ENCODE results near the gene PRKN. TPM values are rescaled to one million over a fixed set of nuclear protein-coding genes. Genes with fewer than 3 reads are reported as not detected.

Gene PRKN
- total and polyA plus RNA-seq, 2 donors (not counting 3 experiments of a cell fraction or from before 2014, with no cell fraction given), result 0.06 TPM; not detected in 1

DNA sequence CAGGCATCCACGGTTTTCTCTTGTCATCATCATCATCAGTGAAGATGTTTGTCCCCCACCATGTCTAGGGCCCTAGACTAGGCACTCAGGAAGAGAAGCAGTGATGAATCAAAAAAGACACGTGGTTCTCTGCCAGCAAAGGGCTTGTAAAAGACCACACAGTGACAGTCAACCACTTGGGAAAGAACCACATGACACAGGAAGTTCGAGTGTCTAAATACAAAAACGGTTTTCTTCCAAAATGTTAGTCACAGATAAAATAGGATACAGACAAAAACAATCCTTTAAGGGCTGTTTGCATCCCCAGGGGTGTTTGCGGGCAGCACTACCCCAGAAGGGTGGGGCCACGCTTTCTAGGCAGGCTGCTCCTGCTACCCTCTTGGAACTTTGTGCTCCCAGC is 1096.9 kb downstream of the PRKN start:
- Histone ChIP-seq H3K9ac (replicated peaks; ENCODE audit: extremely low read depth, insufficient read depth, low read length) (no peak overlapping the region), H3K9me1 (replicated peaks; ENCODE audit: control insufficient read depth, extremely low read depth, insufficient read depth, low read length) (no peaks in the 10 kb centered on the region), H3K27ac (ENCODE audit: insufficient read depth, low read depth, low read length) (no peak overlapping the region), H4K20me1 (replicated peaks; ENCODE audit: control insufficient read depth, extremely low read depth, insufficient read depth, low read length) (no peaks in the 10 kb centered on the region), H3K27me3 (ENCODE audit: control insufficient read depth in 2 of 2, insufficient read depth in 2 of 2, low read length in 2 of 2) (no peaks in the 10 kb centered on the region), H3K36me3 (ENCODE audit: control insufficient read depth in 2 of 2, extremely low read depth in 1 of 2, insufficient read depth in 2 of 2, low read length in 2 of 2) (no peaks in the 10 kb centered on the region), H3K4me3 (replicated peaks in 1 of 3; ENCODE audit: insufficient read depth in 1 of 3, low read depth in 1 of 3, low read length in 3 of 3) (no peak overlapping the region), H2AFZ (ENCODE audit: low read depth, low read length) (no peak overlapping the region), H3K4me1 (ENCODE audit: control insufficient read depth, extremely low read depth, insufficient read depth, low read length) (no peaks in the 10 kb centered on the region), H3K4me2 (ENCODE audit: insufficient read depth, low read length) (no peak overlapping the region), H3K79me2 (ENCODE audit: control insufficient read depth, insufficient read depth, low read length) (no peaks in the 10 kb centered on the region), H3K9me3 (replicated peaks; ENCODE audit: control insufficient read depth, insufficient read depth, low read length) (no peaks in the 10 kb centered on the region)
- TF ChIP-seq POLR2AphosphoS5 (IDR thresholded peaks at IDR 0.05; ENCODE audit: insufficient read depth, low read depth, low read length), result no peak
- TF ChIP-seq FOS (IDR thresholded peaks at IDR 0.05; ENCODE audit: borderline replicate concordance, insufficient read depth, low read length), result no peak
- TF ChIP-seq, protein P1, sequence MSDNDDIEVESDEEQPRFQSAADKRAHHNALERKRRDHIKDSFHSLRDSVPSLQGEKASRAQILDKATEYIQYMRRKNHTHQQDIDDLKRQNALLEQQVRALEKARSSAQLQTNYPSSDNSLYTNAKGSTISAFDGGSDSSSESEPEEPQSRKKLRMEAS (IDR thresholded peaks at IDR 0.05; ENCODE audit: insufficient read depth, insufficient read length), result no peak
- TF ChIP-seq EZH2 (IDR thresholded peaks at IDR 0.05; ENCODE audit: borderline replicate concordance, low read depth, low read length, severe bottlenecking), result no peak
- TF ChIP-seq GATA2 (IDR thresholded peaks at IDR 0.05; ENCODE audit: insufficient read depth, insufficient read length, low read depth, low read length), result no peak
- TF ChIP-seq JUN (IDR thresholded peaks at IDR 0.05; ENCODE audit: borderline replicate concordance, insufficient read depth, insufficient read length, low read depth), result no peak
- TF ChIP-seq, protein P2, sequence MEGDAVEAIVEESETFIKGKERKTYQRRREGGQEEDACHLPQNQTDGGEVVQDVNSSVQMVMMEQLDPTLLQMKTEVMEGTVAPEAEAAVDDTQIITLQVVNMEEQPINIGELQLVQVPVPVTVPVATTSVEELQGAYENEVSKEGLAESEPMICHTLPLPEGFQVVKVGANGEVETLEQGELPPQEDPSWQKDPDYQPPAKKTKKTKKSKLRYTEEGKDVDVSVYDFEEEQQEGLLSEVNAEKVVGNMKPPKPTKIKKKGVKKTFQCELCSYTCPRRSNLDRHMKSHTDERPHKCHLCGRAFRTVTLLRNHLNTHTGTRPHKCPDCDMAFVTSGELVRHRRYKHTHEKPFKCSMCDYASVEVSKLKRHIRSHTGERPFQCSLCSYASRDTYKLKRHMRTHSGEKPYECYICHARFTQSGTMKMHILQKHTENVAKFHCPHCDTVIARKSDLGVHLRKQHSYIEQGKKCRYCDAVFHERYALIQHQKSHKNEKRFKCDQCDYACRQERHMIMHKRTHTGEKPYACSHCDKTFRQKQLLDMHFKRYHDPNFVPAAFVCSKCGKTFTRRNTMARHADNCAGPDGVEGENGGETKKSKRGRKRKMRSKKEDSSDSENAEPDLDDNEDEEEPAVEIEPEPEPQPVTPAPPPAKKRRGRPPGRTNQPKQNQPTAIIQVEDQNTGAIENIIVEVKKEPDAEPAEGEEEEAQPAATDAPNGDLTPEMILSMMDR (IDR thresholded peaks at IDR 0.05; ENCODE audit: extremely low read depth in 1 of 2, insufficient read depth in 1 of 2, low read depth in 1 of 2, low read length in 2 of 2), result no peak
- TF ChIP-seq MYC (IDR thresholded peaks at IDR 0.05; ENCODE audit: low read depth, low read length), result no peak
- TF ChIP-seq POLR2A (IDR thresholded peaks at IDR 0.05; ENCODE audit: low read depth, low read length), result no peak
- FAIRE-seq (no peak), DNase-seq (ENCODE audit: low read depth, low spot score) (no peak)
- CTCF ChIA-PET, result no interaction called here
- BruUV-seq (replicated peaks), result no TSS peak
- POLR2A ChIA-PET, result no interaction called here
- dilution Hi-C loops (cut with MboI; ENCODE audit: extremely low pct_ligation_motif_present, low sequenced_read_pairs) (no loop called here), intact Hi-C loops (cut with micrococcal nuclease) (no loop called here)

All from endothelial cell of umbilical vein (primary cell).